Common myeloid progenitor, CD34-positive (primary cell): ENCODE measurements around the gene SPATA46.

Experiments used
- CTCF ChIA-PET: fragments of 350-600 bp; sonication (Branson Sonifier 250); formaldehyde crosslinking; loops from one replicate; lab custom pipeline; 2021; ENCODE audit warnings: antibody characterized with exemption; lab: Charles Lee
- POLR2A ChIA-PET: fragments of 350-600 bp; sonication (Branson Sonifier 250); formaldehyde crosslinking; loops from one replicate; lab custom pipeline; 2021; ENCODE audit warnings: antibody characterized with exemption; lab: Charles Lee
- DNase-seq, 3 donors: peaks; one replicate each; pipeline versions ENCODE4 v3.0.0 to v3.0.0-alpha.2; 2013
- H3K27ac ChIP-seq, 2 experiments: 1 replicate in 1 of 2; 2 replicates in 1 of 2; pipeline ENCODE4 v1.7.0; 2013; ENCODE audit warnings: inconsistent platforms in 2 of 2, low read length in 2 of 2, mild to moderate bottlenecking in 2 of 2, low read depth in 1 of 2, moderate library complexity in 1 of 2; ENCODE audit not compliant: severe bottlenecking in 2 of 2, insufficient read depth in 1 of 2, poor library complexity in 1 of 2
- H3K27me3 ChIP-seq, 5 experiments: replicated peaks in 2 of 5; 1 replicate in 3 of 5; 2 replicates in 2 of 5; pipeline versions ENCODE4 v1.6.1 to v1.7.0; 2013; ENCODE audit warnings: low read length in 4 of 5, mild to moderate bottlenecking in 2 of 5, moderate library complexity in 2 of 5, inconsistent platforms in 1 of 5; ENCODE audit not compliant: insufficient read depth in 5 of 5, control insufficient read depth in 4 of 5
- H3K36me3 ChIP-seq, 4 experiments: 1 replicate in 2 of 4; 2 replicates in 2 of 4; pipeline versions ENCODE4 v1.6.1 to v1.7.0; 2013; ENCODE audit warnings: low read length in 3 of 4, control low read depth in 1 of 4, mild to moderate bottlenecking in 1 of 4; ENCODE audit not compliant: control insufficient read depth in 4 of 4, insufficient read depth in 4 of 4
- H3K4me1 ChIP-seq, 4 experiments: 1 replicate in 3 of 4; 2 replicates in 1 of 4; pipeline versions ENCODE4 v1.6.1 to v1.7.1; 2013; ENCODE audit warnings: low read length in 3 of 4, mild to moderate bottlenecking in 3 of 4, control low read depth in 1 of 4, inconsistent platforms in 1 of 4, moderate library complexity in 1 of 4; ENCODE audit not compliant: control insufficient read depth in 4 of 4, insufficient read depth in 4 of 4; ENCODE audit errors: control extremely low read depth in 1 of 4
- H3K4me3 ChIP-seq, 7 experiments: 1 replicate in 4 of 7; 2 replicates in 3 of 7; pipeline versions ENCODE4 v1.5.1 to v1.7.0; 2013; ENCODE audit warnings: mild to moderate bottlenecking in 7 of 7, low read length in 6 of 7, moderate library complexity in 6 of 7, inconsistent platforms in 2 of 7, low read depth in 2 of 7, control low read depth in 1 of 7; ENCODE audit not compliant: insufficient read depth in 4 of 7, control insufficient read depth in 1 of 7; ENCODE audit errors: extremely low read depth in 1 of 7
- H3K9me3 ChIP-seq, 5 experiments: 1 replicate in 4 of 5; 2 replicates in 1 of 5; pipeline versions ENCODE4 v1.6.1 to v1.7.1; 2013; ENCODE audit warnings: low read length in 4 of 5, mild to moderate bottlenecking in 2 of 5, inconsistent platforms in 1 of 5, low read depth in 1 of 5, moderate library complexity in 1 of 5; ENCODE audit not compliant: control insufficient read depth in 4 of 5, insufficient read depth in 2 of 5; ENCODE audit errors: control extremely low read depth in 1 of 5
- WGBS: methylation state at CpG from one replicate; pipeline ENCODE4 v1.1.5; 2013; ENCODE audit not compliant: insufficient coverage; 5-methylcytosine and 5-hydroxymethylcytosine counted together

The SPATA46 gene

GRCh38 chr1:162383516-162383915, 6.9 kb upstream of the SPATA46 start:
- no peak overlapping the region for H3K27ac ChIP-seq
- H3K9me3 ChIP-seq = no peaks in the 10 kb centered on the region
- no peak for DNase-seq
- CTCF ChIA-PET = interaction anchor here (1.7 to 2.0 kb wide), 2 partner anchors 9 to 26 kb away, joined by 4 to 5 read pairs; no protein-coding TSS in a partner anchor
- WGBS = 95% methylated on average over 8 of the region's 8 CpGs
- no peaks in the 10 kb centered on the region for H3K36me3 ChIP-seq
- peaks cover 0 to 8% (median 1%) of the 10 kb centered on the region in 4 experiments for H3K4me1 ChIP-seq
- POLR2A ChIA-PET = no interaction called here
- H3K27me3 ChIP-seq = peaks cover 0 to 3% (median 0%) of the 10 kb centered on the region in 5 experiments
- H3K4me3 ChIP-seq = no peak overlapping the region

- no peaks in the 10 kb centered on the region for H3K36me3 ChIP-seq
- DNase-seq = no peak
- H3K4me3 ChIP-seq = no peak overlapping the region
- CTCF ChIA-PET = interaction anchor here (1.7 to 2.0 kb wide), 2 partner anchors 9 to 26 kb away, joined by 4 to 5 read pairs; no protein-coding TSS in a partner anchor
- H3K9me3 ChIP-seq = no peaks in the 10 kb centered on the region
- peaks cover 0 to 3% (median 0%) of the 10 kb centered on the region in 5 experiments for H3K27me3 ChIP-seq
- no peak overlapping the region for H3K27ac ChIP-seq
- POLR2A ChIA-PET = no interaction called here
- H3K4me1 ChIP-seq = peaks cover 0 to 6% (median 0%) of the 10 kb centered on the region in 4 experiments
- 100% methylated on average over 4 of the region's 6 CpGs for WGBS
Observed at GRCh38 chr1:162383091-162383490, 6.4 kb upstream of the SPATA46 start.

GRCh38 chr1:162381941-162382750, 5.5 kb upstream of the SPATA46 start:
- 95% methylated on average over 8 of the region's 13 CpGs for WGBS
- no peak for DNase-seq
- Histone ChIP-seq H3K4me1 (peaks cover 0 to 4% (median 0%) of the 10 kb centered on the region in 4 experiments), H3K27me3 (peaks cover 0 to 3% (median 0%) of the 10 kb centered on the region in 5 experiments), H3K4me3 (no peak overlapping the region), H3K9me3 (no peaks in the 10 kb centered on the region), H3K36me3 (no peaks in the 10 kb centered on the region), H3K27ac (no peak overlapping the region)
- CTCF ChIA-PET = interaction anchor here (1.0 to 2.0 kb wide), 4 partner anchors 8 to 25 kb away, joined by 3 to 5 read pairs (median 4); no protein-coding TSS in a partner anchor
- POLR2A ChIA-PET = no interaction called here

GRCh38 chr1:162381383-162381782, 4.7 kb upstream of the SPATA46 start, which contains the start of gene C1orf226:
TSS of gene C1orf226 (plus strand) at chr1:162381728. CDS start at chr1:162381902, 174 bp downstream.
- CTCF ChIA-PET = interaction anchor here (1.1 to 1.9 kb wide), 3 partner anchors 10 to 37 kb away, joined by 4 to 9 read pairs (median 5); no protein-coding TSS in a partner anchor
- POLR2A ChIA-PET = no interaction called here
- no peaks in the 10 kb centered on the region for H3K36me3 ChIP-seq

DNA sequence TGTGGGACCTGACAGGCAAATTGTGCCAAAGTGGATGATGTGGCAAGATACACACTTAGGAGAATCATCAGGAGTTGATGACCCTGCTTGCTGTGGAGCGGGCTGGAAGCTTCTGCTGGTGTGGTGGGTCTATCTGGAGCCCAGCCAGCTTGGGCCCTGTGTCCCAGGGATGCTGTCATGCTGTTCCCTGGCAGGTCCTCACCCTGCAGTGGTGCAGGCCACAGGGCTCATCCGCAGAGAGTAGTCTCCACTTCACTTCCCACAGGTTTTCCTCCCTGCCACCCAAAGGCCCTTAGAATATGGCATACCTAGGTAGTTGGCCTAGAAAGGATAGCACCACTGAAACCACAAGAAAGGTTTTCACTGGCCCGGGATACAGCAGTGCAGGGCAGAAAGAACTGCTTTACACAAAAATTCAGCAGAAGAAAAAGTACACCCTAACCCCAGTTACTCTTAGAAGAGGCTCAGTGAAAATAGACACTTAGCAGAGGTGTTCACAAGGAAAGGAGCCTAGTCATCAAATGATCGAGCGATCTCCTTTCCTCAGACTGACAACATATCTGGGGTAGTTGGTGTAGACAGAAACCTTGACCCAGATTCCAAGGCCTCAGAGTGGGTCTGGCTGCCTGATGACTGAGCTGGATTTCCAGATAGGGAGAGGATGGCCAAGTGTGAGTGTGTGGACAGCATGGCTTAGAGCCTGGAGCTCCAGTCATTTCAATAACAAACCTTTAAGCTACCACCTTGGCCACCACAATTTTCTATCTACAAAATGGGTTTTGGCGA, 3.6 kb upstream of the SPATA46 start:
- ChIA-PET CTCF (interaction anchor here (0.8 to 2.2 kb wide), 6 partner anchors 9 to 36 kb away, joined by 3 to 9 read pairs (median 4); no protein-coding TSS in a partner anchor), POLR2A (no interaction called here)
- Histone ChIP-seq H3K9me3 (no peaks in the 10 kb centered on the region), H3K36me3 (no peaks in the 10 kb centered on the region), H3K27ac (no peak overlapping the region), H3K4me1 (no peaks in the 10 kb centered on the region), H3K4me3 (no peak overlapping the region), H3K27me3 (no peaks in the 10 kb centered on the region)
- WGBS = 80% methylated on average over 5 of the region's 6 CpGs
- DNase-seq = no peak

More at GRCh38 chr1:162381383-162381782, 4.7 kb upstream of the SPATA46 start, which contains the start of gene C1orf226:
- Histone ChIP-seq H3K4me1 (no peaks in the 10 kb centered on the region), H3K27ac (no peak within 1 kb of the TSS), H3K9me3 (no peaks in the 10 kb centered on the region), H3K4me3 (no peak within 1 kb of the TSS), H3K27me3 (peaks cover 0 to 3% (median 0%) of the 10 kb centered on the region in 5 experiments)
- DNase-seq = no peak
- WGBS = 97% methylated on average over 3 of the region's 3 CpGs

- Histone ChIP-seq H3K36me3 (no peaks in the 10 kb centered on the region), H3K4me1 (peaks cover 0 to 17% (median 10%) of the 10 kb centered on the region in 4 experiments), H3K9me3 (no peaks in the 10 kb centered on the region), H3K27me3 (no peaks in the 10 kb centered on the region), H3K27ac (no peak overlapping the region), H3K4me3 (no peak overlapping the region)
- CTCF ChIA-PET = interaction anchor here (0.7 to 1.4 kb wide), 3 partner anchors 10 to 16 kb away, joined by 3 to 5 read pairs (median 3); no protein-coding TSS in a partner anchor
- 82% methylated on average over 8 of the region's 8 CpGs for WGBS
- POLR2A ChIA-PET = no interaction called here
- no peak for DNase-seq
Observed at GRCh38 chr1:162375463-162375862, 1.2 kb downstream of the SPATA46 start.
